PC-3 (cell line): ENCODE results near the gene TEX2.

Source experiments
- CTCF ChIP-seq: fragments of 300-600 bp; sonication (generic); conservative IDR thresholded peaks from 2 replicates; pipeline ENCODE4 v1.5.1; 2017; ENCODE audit warnings: antibody characterized with exemption, low read depth, mild to moderate bottlenecking, low read length
- EZH2phosphoT487 ChIP-seq: fragments of 300-600 bp; sonication (generic); IDR thresholded peaks from 2 replicates; pipeline ENCODE4 v1.6.1; 2018; ENCODE audit warnings: mild to moderate bottlenecking, antibody characterized with exemption, low read length, borderline replicate concordance

- TF ChIP-seq CTCF = no peak
- no peak for TF ChIP-seq EZH2phosphoT487
Observed at GRCh38 chr17:64247836-64248235, 15.2 kb downstream of the TEX2 start.
